OCI-LY3 (cell line): ENCODE measurements around the gene FNIP2.
"Not testable (repeated sequence)": the region's sequence is repeated elsewhere in the genome, so short reads cannot be mapped to it uniquely, and the experiment has no call there.

ENCODE experiments used
- CTCF ChIP-seq: fragments of 200-600, 300-600 bp; sonication (generic); IDR thresholded peaks from 2 replicates; pipeline ENCODE4 v1.5.1; 2014; ENCODE audit warnings: antibody characterized with exemption, low read length, low read depth
- EZH2phosphoT487 ChIP-seq: fragments of 200-600 bp; shearing (Covaris generic); IDR thresholded peaks from 2 replicates; pipeline ENCODE4 v1.6.1; 2018; ENCODE audit warnings: antibody characterized with exemption, mixed run types, low read depth

- TF ChIP-seq CTCF, EZH2phosphoT487: not testable (repeated sequence)
Measured at GRCh38 chr4:158809208-158809607, 40.4 kb downstream of the FNIP2 start.
